Measurements from ENCODE around the gene C20orf204.
"Not testable (repeated sequence)": the region's sequence is repeated elsewhere in the genome, so short reads cannot be mapped to it uniquely, and the experiment has no call there.

The C20orf204 gene

GRCh38 chr20:64083804-64084684 is 48.1 kb downstream of the C20orf204 start, which contains the start of gene LKAAEAR1:
TSS of gene LKAAEAR1 (minus strand) at chr20:64084398. CDS start at chr20:64084219, 179 bp downstream.
- TF ChIP-seq POLR2AphosphoS5 (IDR thresholded peaks at IDR 0.05; ENCODE audit: borderline replicate concordance, low read depth, low read length) (no peak), FOXP2 (optimal IDR thresholded peaks at IDR 0.05; ENCODE audit: control extremely low read depth, extremely low read length, insufficient read depth) (no peak), EZH2 (IDR thresholded peaks at IDR 0.05) (no peak)
- H3K4me3 ChIP-seq, result peak within 1 kb of the TSS; percentile 82
- DNase-seq (ENCODE audit: low read depth, low spot score), result no peak
- no peak within 1 kb of the TSS for H3K9ac ChIP-seq (ENCODE audit: insufficient read length)
- H3K27ac ChIP-seq, result no peak within 1 kb of the TSS
- no peaks in the 10 kb centered on the region for H3K36me3 ChIP-seq (ENCODE audit: insufficient read depth, low read length)
- H3K9me3 ChIP-seq (ENCODE audit: low read depth, low read length), result no peaks in the 10 kb centered on the region

- H3K9me3 ChIP-seq (ENCODE audit: low read depth, low read length), result no peaks in the 10 kb centered on the region
- H3K27ac ChIP-seq, result no peak overlapping the region
- TF ChIP-seq FOXP2 (optimal IDR thresholded peaks at IDR 0.05; ENCODE audit: control extremely low read depth, extremely low read length, insufficient read depth) (no peak), POLR2AphosphoS5 (IDR thresholded peaks at IDR 0.05; ENCODE audit: borderline replicate concordance, low read depth, low read length) (no peak), EZH2 (IDR thresholded peaks at IDR 0.05) (no peak)
- H3K9ac ChIP-seq (ENCODE audit: insufficient read length), result no peak overlapping the region
- no peak for DNase-seq (ENCODE audit: low read depth, low spot score)
- peak overlapping the region; percentile 82; the same call in 1 of the 2 replicates for H3K4me3 ChIP-seq
- H3K36me3 ChIP-seq (ENCODE audit: insufficient read depth, low read length), result no peaks in the 10 kb centered on the region
Observed at GRCh38 chr20:64084685-64085152, 48.7 kb downstream of the C20orf204 start.

DNA sequence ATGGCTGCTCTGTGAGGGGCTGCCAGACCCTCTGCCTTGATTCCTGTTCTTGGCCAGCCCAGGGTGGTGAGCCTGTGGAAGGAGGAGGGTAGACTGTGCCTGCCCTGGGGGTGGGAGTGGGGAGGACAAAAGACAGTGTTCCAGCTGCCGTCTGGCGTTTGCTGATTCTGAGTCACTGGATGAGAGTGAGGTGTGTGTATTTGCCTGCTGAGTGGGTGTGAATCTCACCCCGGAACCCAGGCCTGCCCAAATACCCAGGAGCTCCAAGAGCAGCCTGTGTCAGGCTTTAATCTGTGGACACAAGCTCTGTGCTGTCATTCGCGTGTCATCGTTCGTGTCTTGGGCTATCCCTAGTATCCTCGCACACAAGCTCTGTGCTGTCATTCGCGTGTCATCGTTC is 50.8 kb downstream of the C20orf204 start:
- Histone ChIP-seq H3K36me3 (ENCODE audit: insufficient read depth, low read length) (no peaks in the 10 kb centered on the region), H3K9ac (ENCODE audit: insufficient read length) (no peak overlapping the region), H3K9me3 (ENCODE audit: low read depth, low read length) (no peaks in the 10 kb centered on the region), H3K4me3 (no peak overlapping the region), H3K27ac (no peak overlapping the region)
- TF ChIP-seq POLR2AphosphoS5 (IDR thresholded peaks at IDR 0.05; ENCODE audit: borderline replicate concordance, low read depth, low read length) (no peak), EZH2 (IDR thresholded peaks at IDR 0.05) (no peak), FOXP2 (optimal IDR thresholded peaks at IDR 0.05; ENCODE audit: control extremely low read depth, extremely low read length, insufficient read depth) (no peak)
- no peak for DNase-seq (ENCODE audit: low read depth, low spot score)

GRCh38 chr20:64087226-64087825 is 51.3 kb downstream of the C20orf204 start:
- H3K27ac ChIP-seq; H3K9me3 ChIP-seq (ENCODE audit: low read depth, low read length); H3K36me3 ChIP-seq (ENCODE audit: insufficient read depth, low read length); H3K9ac ChIP-seq (ENCODE audit: insufficient read length); H3K4me3 ChIP-seq; DNase-seq (ENCODE audit: low read depth, low spot score): not testable (repeated sequence)

DNA sequence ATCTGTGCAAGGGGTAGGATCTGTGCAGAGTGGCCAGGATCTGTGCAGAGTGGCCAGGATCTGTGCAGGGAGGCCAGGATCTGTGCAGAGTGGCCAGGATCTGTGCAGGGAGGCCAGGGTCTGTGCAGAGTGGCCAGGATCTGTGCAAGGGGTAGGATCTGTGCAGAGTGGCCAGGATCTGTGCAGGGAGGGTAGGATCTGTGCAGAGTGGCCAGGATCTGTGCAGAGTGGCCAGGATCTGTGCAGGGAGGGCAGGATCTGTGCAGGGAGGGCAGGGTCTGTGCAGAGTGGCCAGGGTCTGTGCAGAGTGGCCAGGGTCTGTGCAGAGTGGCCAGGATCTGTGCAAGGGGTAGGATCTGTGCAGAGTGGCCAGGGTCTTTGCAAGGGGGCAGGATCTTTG is 52.6 kb downstream of the C20orf204 start:
- H3K9me3 ChIP-seq (ENCODE audit: low read depth, low read length); DNase-seq (ENCODE audit: low read depth, low spot score); H3K4me3 ChIP-seq; H3K36me3 ChIP-seq (ENCODE audit: insufficient read depth, low read length); H3K27ac ChIP-seq; H3K9ac ChIP-seq (ENCODE audit: insufficient read length): not testable (repeated sequence)
